Measurements from ENCODE around the gene BTBD6. TPM values are rescaled to one million over a fixed set of nuclear protein-coding genes. Genes with fewer than 3 reads are reported as not detected.

The BTBD6 gene
- total and polyA plus RNA-seq, 2 donors (not counting 3 experiments of a cell fraction or from before 2014, with no cell fraction given), result 63.1 to 65.0 TPM

- no peaks in the 10 kb centered on the region for H3K4me1 ChIP-seq (ENCODE audit: control insufficient read depth, extremely low read depth, insufficient read depth, low read length)
- no peaks in the 10 kb centered on the region for H3K27me3 ChIP-seq (ENCODE audit: control insufficient read depth in 2 of 2, insufficient read depth in 2 of 2, low read length in 2 of 2)
- POLR2A ChIA-PET, result no interaction called here
- no peak overlapping the region for H3K4me2 ChIP-seq (ENCODE audit: insufficient read depth, low read length)
- no peak for FAIRE-seq
- H3K79me2 ChIP-seq (ENCODE audit: control insufficient read depth, insufficient read depth, low read length), result peaks cover 8% of the 10 kb centered on the region
- no peak overlapping the region for H3K9ac ChIP-seq (replicated peaks; ENCODE audit: extremely low read depth, insufficient read depth, low read length)
- no peak overlapping the region for H3K27ac ChIP-seq (ENCODE audit: insufficient read depth, low read depth, low read length)
- dilution Hi-C loops (cut with MboI; ENCODE audit: extremely low pct_ligation_motif_present, low sequenced_read_pairs), result no loop called here
- no peak for TF ChIP-seq EZH2 (IDR thresholded peaks at IDR 0.05; ENCODE audit: borderline replicate concordance, low read depth, low read length, severe bottlenecking)
- no peak for TF ChIP-seq GATA2 (IDR thresholded peaks at IDR 0.05; ENCODE audit: insufficient read depth, insufficient read length, low read depth, low read length)
- no peaks in the 10 kb centered on the region for H3K9me3 ChIP-seq (replicated peaks; ENCODE audit: control insufficient read depth, insufficient read depth, low read length)
- CTCF ChIA-PET, result no interaction called here
- H3K4me3 ChIP-seq (replicated peaks in 1 of 3; ENCODE audit: insufficient read depth in 1 of 3, low read depth in 1 of 3, low read length in 3 of 3), result no peak overlapping the region
- H3K9me1 ChIP-seq (replicated peaks; ENCODE audit: control insufficient read depth, extremely low read depth, insufficient read depth, low read length), result no peaks in the 10 kb centered on the region
- no peaks in the 10 kb centered on the region for H4K20me1 ChIP-seq (replicated peaks; ENCODE audit: control insufficient read depth, extremely low read depth, insufficient read depth, low read length)
- no peak for DNase-seq (ENCODE audit: low read depth, low spot score)
- BruUV-seq (replicated peaks), result no TSS peak
- intact Hi-C loops (cut with micrococcal nuclease), result loop anchor here (10.0 kb wide), 2 partner anchors 64 to 76 kb away; partner anchors contain the start of genes BRF1 and JAG2
- no peak overlapping the region for H2AFZ ChIP-seq (ENCODE audit: low read depth, low read length)
- H3K36me3 ChIP-seq (ENCODE audit: control insufficient read depth in 2 of 2, extremely low read depth in 1 of 2, insufficient read depth in 2 of 2, low read length in 2 of 2), result peaks cover 0 to 7% of the 10 kb centered on the region in 2 experiments
These were observed 7.3 kb upstream of the BTBD6 start for GRCh38 chr14:105240811-105241576.

GRCh38 chr14:105241641-105242040, 6.7 kb upstream of the BTBD6 start:
- Histone ChIP-seq H3K9me1 (replicated peaks; ENCODE audit: control insufficient read depth, extremely low read depth, insufficient read depth, low read length) (no peaks in the 10 kb centered on the region), H3K36me3 (ENCODE audit: control insufficient read depth in 2 of 2, extremely low read depth in 1 of 2, insufficient read depth in 2 of 2, low read length in 2 of 2) (peaks cover 0 to 7% of the 10 kb centered on the region in 2 experiments), H3K4me1 (ENCODE audit: control insufficient read depth, extremely low read depth, insufficient read depth, low read length) (no peaks in the 10 kb centered on the region), H3K9me3 (replicated peaks; ENCODE audit: control insufficient read depth, insufficient read depth, low read length) (no peaks in the 10 kb centered on the region), H3K9ac (replicated peaks; ENCODE audit: extremely low read depth, insufficient read depth, low read length) (no peak overlapping the region), H4K20me1 (replicated peaks; ENCODE audit: control insufficient read depth, extremely low read depth, insufficient read depth, low read length) (no peaks in the 10 kb centered on the region), H3K4me2 (ENCODE audit: insufficient read depth, low read length) (no peak overlapping the region), H3K27me3 (ENCODE audit: control insufficient read depth in 2 of 2, insufficient read depth in 2 of 2, low read length in 2 of 2) (no peaks in the 10 kb centered on the region), H3K4me3 (replicated peaks in 1 of 3; ENCODE audit: insufficient read depth in 1 of 3, low read depth in 1 of 3, low read length in 3 of 3) (no peak overlapping the region), H2AFZ (ENCODE audit: low read depth, low read length) (no peak overlapping the region), H3K27ac (ENCODE audit: insufficient read depth, low read depth, low read length) (no peak overlapping the region), H3K79me2 (ENCODE audit: control insufficient read depth, insufficient read depth, low read length) (peaks cover 10% of the 10 kb centered on the region)
- POLR2A ChIA-PET, result no interaction called here
- TF ChIP-seq MAX (IDR thresholded peaks at IDR 0.05; ENCODE audit: insufficient read depth, insufficient read length) (no peak), FOS (IDR thresholded peaks at IDR 0.05; ENCODE audit: borderline replicate concordance, insufficient read depth, low read length) (no peak), EZH2 (IDR thresholded peaks at IDR 0.05; ENCODE audit: borderline replicate concordance, low read depth, low read length, severe bottlenecking) (no peak), JUN (IDR thresholded peaks at IDR 0.05; ENCODE audit: borderline replicate concordance, insufficient read depth, insufficient read length, low read depth) (no peak), MYC (IDR thresholded peaks at IDR 0.05; ENCODE audit: low read depth, low read length) (no peak), POLR2AphosphoS5 (IDR thresholded peaks at IDR 0.05; ENCODE audit: insufficient read depth, low read depth, low read length) (no peak), POLR2A (IDR thresholded peaks at IDR 0.05; ENCODE audit: low read depth, low read length) (no peak), GATA2 (IDR thresholded peaks at IDR 0.05; ENCODE audit: insufficient read depth, insufficient read length, low read depth, low read length) (no peak)
- TF ChIP-seq, protein P1, sequence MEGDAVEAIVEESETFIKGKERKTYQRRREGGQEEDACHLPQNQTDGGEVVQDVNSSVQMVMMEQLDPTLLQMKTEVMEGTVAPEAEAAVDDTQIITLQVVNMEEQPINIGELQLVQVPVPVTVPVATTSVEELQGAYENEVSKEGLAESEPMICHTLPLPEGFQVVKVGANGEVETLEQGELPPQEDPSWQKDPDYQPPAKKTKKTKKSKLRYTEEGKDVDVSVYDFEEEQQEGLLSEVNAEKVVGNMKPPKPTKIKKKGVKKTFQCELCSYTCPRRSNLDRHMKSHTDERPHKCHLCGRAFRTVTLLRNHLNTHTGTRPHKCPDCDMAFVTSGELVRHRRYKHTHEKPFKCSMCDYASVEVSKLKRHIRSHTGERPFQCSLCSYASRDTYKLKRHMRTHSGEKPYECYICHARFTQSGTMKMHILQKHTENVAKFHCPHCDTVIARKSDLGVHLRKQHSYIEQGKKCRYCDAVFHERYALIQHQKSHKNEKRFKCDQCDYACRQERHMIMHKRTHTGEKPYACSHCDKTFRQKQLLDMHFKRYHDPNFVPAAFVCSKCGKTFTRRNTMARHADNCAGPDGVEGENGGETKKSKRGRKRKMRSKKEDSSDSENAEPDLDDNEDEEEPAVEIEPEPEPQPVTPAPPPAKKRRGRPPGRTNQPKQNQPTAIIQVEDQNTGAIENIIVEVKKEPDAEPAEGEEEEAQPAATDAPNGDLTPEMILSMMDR (IDR thresholded peaks at IDR 0.05; ENCODE audit: extremely low read depth in 1 of 2, insufficient read depth in 1 of 2, low read depth in 1 of 2, low read length in 2 of 2), result no peak
- dilution Hi-C loops (cut with MboI; ENCODE audit: extremely low pct_ligation_motif_present, low sequenced_read_pairs), result no loop called here
- CTCF ChIA-PET, result no interaction called here
- no peak for FAIRE-seq
- intact Hi-C loops (cut with micrococcal nuclease), result loop anchor here (10.0 kb wide), 2 partner anchors 63 to 77 kb away; partner anchors contain the start of genes BRF1 and JAG2
- BruUV-seq (replicated peaks), result no TSS peak
- DNase-seq (ENCODE audit: low read depth, low spot score), result no peak
